ENCODE data around the gene DST. TPM values are rescaled to one million over a fixed set of nuclear protein-coding genes. Genes with fewer than 3 reads are reported as not detected.
A peak's percentile ranks its signal among the peaks of the same experiment; 100 is the strongest.

DST gene
- total RNA-seq, 1 donor from 2014 or later: 259 TPM

GRCh38 chr6:56527934-56528333 lies 114.8 kb downstream of the DST start:
- peaks cover 17% of the 10 kb centered on the region for H3K36me3 ChIP-seq

DNA sequence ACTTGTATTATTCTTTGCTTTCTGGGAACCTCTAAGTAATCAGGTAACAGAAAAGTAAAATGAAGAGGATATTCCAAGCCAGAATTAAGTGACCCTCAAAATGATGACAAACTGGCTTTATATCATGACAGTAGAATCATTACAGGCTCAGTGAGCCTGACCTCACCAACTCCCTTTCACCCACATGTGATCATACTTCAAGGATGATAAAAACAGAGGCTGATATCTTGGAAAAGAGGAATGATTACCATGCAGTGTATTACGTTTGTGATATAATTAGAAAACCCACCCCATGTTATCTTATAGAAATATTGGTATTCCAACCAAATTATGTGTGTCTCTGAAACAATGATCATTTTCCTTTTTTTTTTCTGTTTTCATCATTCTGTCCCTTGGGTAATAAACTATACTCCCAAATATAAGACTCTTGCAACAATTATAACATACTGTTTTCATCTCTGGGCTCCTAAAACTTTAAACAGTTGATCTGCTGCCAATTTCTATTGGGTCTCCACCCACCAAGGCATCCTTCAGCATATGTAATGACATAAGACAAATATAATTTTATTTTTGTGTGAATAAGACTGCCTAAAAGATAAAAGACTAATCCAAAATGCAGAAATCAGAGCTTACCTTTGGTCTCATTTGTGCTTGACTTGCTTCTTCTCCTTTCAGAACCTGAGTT lies 115.7 kb downstream of the DST start:
- peaks cover 3% of the 10 kb centered on the region for H3K27me3 Mint-ChIP-seq (ENCODE audit: insufficient read depth, low read depth)
- Histone ChIP-seq H2AFZ (replicated peaks) (no peak overlapping the region), H3K4me2 (peak overlapping the region; percentile 35), H4K20me1 (ENCODE audit: low read depth) (no peaks in the 10 kb centered on the region), H3K36me3 (peaks cover 10% of the 10 kb centered on the region), H3K4me3 (no peak overlapping the region), H3F3A (ENCODE audit: low read depth) (peaks cover 25% of the 10 kb centered on the region), H3K9me3 (ENCODE audit: low read depth) (no peaks in the 10 kb centered on the region), H3K79me2 (ENCODE audit: low read depth) (no peaks in the 10 kb centered on the region), H3K27ac (peak overlapping the region; percentile 71), H3K9ac (no peak overlapping the region), H3K27me3 (no peaks in the 10 kb centered on the region), H3K4me1 (peaks cover 49% of the 10 kb centered on the region)
- no peak overlapping the region for H3K27ac Mint-ChIP-seq
- no peaks in the 10 kb centered on the region for H3K9me3 Mint-ChIP-seq
- TF ChIP-seq EZH2 (IDR thresholded peaks at IDR 0.05) (no peak), CTCF (IDR thresholded peaks at IDR 0.05) (no peak), EZH2phosphoT487 (IDR thresholded peaks at IDR 0.05) (no peak)
- H3K4me1 Mint-ChIP-seq: peaks cover 16% of the 10 kb centered on the region
- H3K36me3 Mint-ChIP-seq: peaks cover 36% of the 10 kb centered on the region
- no peak for DNase-seq (ENCODE audit: low spot score)
- no peak overlapping the region for H3K4me3 Mint-ChIP-seq

More at GRCh38 chr6:56527934-56528333, 114.8 kb downstream of the DST start:
- H4K20me1 ChIP-seq (ENCODE audit: low read depth): peaks cover 4% of the 10 kb centered on the region
- H3K9me3 ChIP-seq (ENCODE audit: low read depth): no peaks in the 10 kb centered on the region
- Mint-ChIP-seq H3K27ac (no peak overlapping the region), H3K36me3 (peaks cover 41% of the 10 kb centered on the region), H3K9me3 (no peaks in the 10 kb centered on the region), H3K4me3 (no peak overlapping the region), H3K27me3 (ENCODE audit: insufficient read depth, low read depth) (peaks cover 3% of the 10 kb centered on the region), H3K4me1 (peaks cover 16% of the 10 kb centered on the region)
- no peaks in the 10 kb centered on the region for H3K27me3 ChIP-seq
- peaks cover 41% of the 10 kb centered on the region for H3K4me1 ChIP-seq
- no peak overlapping the region for H2AFZ ChIP-seq (replicated peaks)
- no peak overlapping the region for H3K4me3 ChIP-seq
- no peak overlapping the region for H3K4me2 ChIP-seq
- DNase-seq (ENCODE audit: low spot score): no peak
- H3K79me2 ChIP-seq (ENCODE audit: low read depth): no peaks in the 10 kb centered on the region
- TF ChIP-seq CTCF (IDR thresholded peaks at IDR 0.05) (no peak), EZH2 (IDR thresholded peaks at IDR 0.05) (no peak), EZH2phosphoT487 (IDR thresholded peaks at IDR 0.05) (no peak)
- peak overlapping the region; percentile 8 for H3K27ac ChIP-seq
- H3K9ac ChIP-seq: no peak overlapping the region
- H3F3A ChIP-seq (ENCODE audit: low read depth): peaks cover 27% of the 10 kb centered on the region

DNA sequence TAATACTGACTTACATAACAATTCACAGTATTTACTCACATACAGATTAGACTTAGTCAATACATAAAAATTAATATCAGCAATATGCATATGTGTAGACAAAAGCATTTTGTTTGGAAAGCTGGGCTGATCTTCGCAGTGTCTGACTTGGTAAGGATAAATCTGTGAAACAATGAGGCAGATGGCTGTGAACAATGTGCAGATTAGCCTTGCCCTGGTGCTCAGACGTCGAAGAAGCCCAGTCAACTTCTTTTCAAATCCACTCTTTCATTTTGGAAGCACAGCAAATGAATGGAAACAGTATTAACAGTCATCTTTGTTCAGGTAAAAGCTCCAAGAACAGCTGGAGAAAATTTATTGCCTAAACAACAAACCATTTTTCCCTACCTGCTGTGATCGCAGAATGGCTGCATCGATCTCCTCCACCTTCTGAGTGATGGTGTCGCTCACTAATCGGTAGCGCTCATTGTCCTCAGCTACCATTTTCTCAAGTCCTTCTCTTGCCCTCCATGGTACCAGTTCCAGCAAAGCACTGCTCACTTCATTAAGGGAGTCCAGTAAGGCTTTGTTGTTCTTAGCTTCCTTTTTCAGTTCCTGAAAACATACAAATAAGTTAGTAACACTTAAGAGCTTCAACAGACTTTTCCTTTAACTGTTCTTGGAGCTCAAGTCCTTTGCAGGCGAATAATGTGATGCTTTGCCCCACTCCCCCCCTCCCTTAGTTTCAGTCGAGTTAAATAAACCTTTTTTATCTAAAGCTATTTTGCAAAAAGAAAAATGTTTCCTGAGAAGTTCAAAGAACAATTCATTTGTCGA lies 116.5 kb downstream of the DST start:
- Mint-ChIP-seq H3K4me3 (no peak overlapping the region), H3K4me1 (peaks cover 16% of the 10 kb centered on the region), H3K27ac (no peak overlapping the region), H3K27me3 (ENCODE audit: insufficient read depth, low read depth) (peaks cover 3% of the 10 kb centered on the region), H3K36me3 (peaks cover 36% of the 10 kb centered on the region), H3K9me3 (no peaks in the 10 kb centered on the region)
- Histone ChIP-seq H3F3A (ENCODE audit: low read depth) (peaks cover 25% of the 10 kb centered on the region), H2AFZ (replicated peaks) (no peak overlapping the region), H3K4me1 (peaks cover 53% of the 10 kb centered on the region), H3K4me2 (peak overlapping the region; percentile 35), H3K9me3 (ENCODE audit: low read depth) (no peaks in the 10 kb centered on the region), H3K27me3 (no peaks in the 10 kb centered on the region), H3K79me2 (ENCODE audit: low read depth) (no peaks in the 10 kb centered on the region), H3K36me3 (peaks cover 10% of the 10 kb centered on the region), H3K9ac (no peak overlapping the region), H4K20me1 (ENCODE audit: low read depth) (no peaks in the 10 kb centered on the region), H3K27ac (peak overlapping the region; percentile 71), H3K4me3 (no peak overlapping the region)
- TF ChIP-seq EZH2 (IDR thresholded peaks at IDR 0.05): no peak
- peak; percentile 24 for TF ChIP-seq EZH2phosphoT487 (IDR thresholded peaks at IDR 0.05)
- peak; percentile 71 for DNase-seq (ENCODE audit: low spot score)
